GM19238 (cell line): ENCODE measurements around the gene GRIK4.
A peak's percentile ranks its signal among the peaks of the same experiment; 100 is the strongest.
"Not testable (repeated sequence)": the region's sequence is repeated elsewhere in the genome, so short reads cannot be mapped to it uniquely, and the experiment has no call there.

Experiments used
- DNase-seq: peaks from one replicate; pipeline ENCODE4 v3.0.0; 2011; ENCODE audit warnings: low spot score; ENCODE audit not compliant: insufficient read length

Gene GRIK4

GRCh38 chr11:120603071-120603470, 91.5 kb downstream of the GRIK4 start:
- no peak for DNase-seq

GRCh38 chr11:120605469-120605868, 93.9 kb downstream of the GRIK4 start:
- DNase-seq = no peak

- no peak for DNase-seq
These were observed 94.9 kb downstream of the GRIK4 start for GRCh38 chr11:120606211-120607010.

GRCh38 chr11:120608061-120608460, 96.5 kb downstream of the GRIK4 start:
- no peak for DNase-seq

- no peak for DNase-seq
These were observed 97.2 kb downstream of the GRIK4 start for GRCh38 chr11:120608760-120609211.

- no peak for DNase-seq
These were observed 98.6 kb downstream of the GRIK4 start for GRCh38 chr11:120610111-120610510.

GRCh38 chr11:120611581-120611980, 100.0 kb downstream of the GRIK4 start:
- DNase-seq = no peak

GRCh38 chr11:120612513-120613263, 101.1 kb downstream of the GRIK4 start:
- DNase-seq = peak; percentile 69

- peak; percentile 61 for DNase-seq
These were observed 102.0 kb downstream of the GRIK4 start for GRCh38 chr11:120613264-120614226.

GRCh38 chr11:120615391-120615790, 103.8 kb downstream of the GRIK4 start:
- no peak for DNase-seq

GRCh38 chr11:120618399-120618798, 106.9 kb downstream of the GRIK4 start:
- no peak for DNase-seq

- DNase-seq = no peak
These were observed 110.8 kb downstream of the GRIK4 start for GRCh38 chr11:120622189-120622875.

- not testable (repeated sequence) for DNase-seq
These were observed 113.4 kb downstream of the GRIK4 start for GRCh38 chr11:120624992-120625391.

GRCh38 chr11:120625565-120625964, 114.0 kb downstream of the GRIK4 start:
- DNase-seq = no peak

- no peak for DNase-seq
These were observed 115.2 kb downstream of the GRIK4 start for GRCh38 chr11:120626791-120627190.

- no peak for DNase-seq
These were observed 116.0 kb downstream of the GRIK4 start for GRCh38 chr11:120627327-120628163.

GRCh38 chr11:120629407-120630080, 118.0 kb downstream of the GRIK4 start:
- no peak for DNase-seq

- no peak for DNase-seq
These were observed 118.6 kb downstream of the GRIK4 start for GRCh38 chr11:120630122-120630521.

GRCh38 chr11:120632579-120632978, 121.0 kb downstream of the GRIK4 start:
- DNase-seq = peak; percentile 49
